H1 (cell line): ENCODE measurements around the gene SLC9A2. TPM values are rescaled to one million over a fixed set of nuclear protein-coding genes. Genes with fewer than 3 reads are reported as not detected.

Experiments used
- CTCF ChIA-PET: fragments of 300-600 bp; sonication (Branson Sonifier 250); formaldehyde crosslinking; loops from one replicate; lab custom pipeline; 2021; ENCODE audit not compliant: partially characterized antibody; lab: Charles Lee
- POLR2A ChIA-PET: fragments of 300-600 bp; sonication (Branson Sonifier 250); formaldehyde crosslinking; loops from one replicate; lab custom pipeline; 2021; ENCODE audit warnings: inconsistent platforms; ENCODE audit not compliant: partially characterized antibody; lab: Charles Lee
- DNase-seq, 2 experiments: peaks; one replicate each; pipeline versions ENCODE4 v3.0.0 to v3.0.0-alpha.2; 2010 to 2022; ENCODE audit warnings: low spot score in 2 of 2, low read depth in 1 of 2, mixed read lengths in 1 of 2
- FAIRE-seq: peaks from 2 replicates; lab custom pipeline; 2011; peaks lifted over from hg19 to GRCh38; lab: Jason Lieb, UNC
- H2AFZ ChIP-seq: 2 replicates; pipeline ENCODE4 v1.8.1; 2012; ENCODE audit warnings: low read length, inconsistent platforms
- H2AK5ac ChIP-seq: 2 replicates; pipeline ENCODE4 v1.6.1; 2013; ENCODE audit warnings: low read depth, low read length
- H2BK120ac ChIP-seq: replicated peaks from 2 replicates; pipeline ENCODE3; 2013; ENCODE audit warnings: low read depth, low read length, inconsistent platforms
- H2BK12ac ChIP-seq: 2 replicates; pipeline ENCODE4 v1.6.1; 2013; ENCODE audit warnings: low read depth, low read length
- H2BK15ac ChIP-seq: 2 replicates; pipeline ENCODE4 v1.6.1; 2013; ENCODE audit warnings: low read length
- H2BK20ac ChIP-seq: 2 replicates; pipeline ENCODE4 v1.6.1; 2013; ENCODE audit warnings: low read length
- H2BK5ac ChIP-seq: 2 replicates; pipeline ENCODE4 v1.6.1; 2013; ENCODE audit warnings: low read depth, low read length
- H3K14ac ChIP-seq: 2 replicates; pipeline ENCODE4 v1.6.1; 2013; ENCODE audit warnings: inconsistent platforms; ENCODE audit not compliant: insufficient read length
- H3K18ac ChIP-seq: 2 replicates; pipeline ENCODE4 v1.6.1; 2013; ENCODE audit warnings: low read length; ENCODE audit errors: extremely low read depth
- H3K23ac ChIP-seq: 2 replicates; pipeline ENCODE4 v1.6.1; 2013; ENCODE audit warnings: inconsistent platforms; ENCODE audit not compliant: insufficient read length
- H3K23me2 ChIP-seq: 2 replicates; pipeline ENCODE4 v1.6.1; 2013; ENCODE audit warnings: low read depth, low read length
- H3K27ac ChIP-seq: 2 replicates; pipeline ENCODE4 v1.6.1; 2011; ENCODE audit warnings: low read depth, low read length, inconsistent platforms
- H3K27me3 ChIP-seq, 4 experiments: replicated peaks in 1 of 4; 1 replicate in 1 of 4; 2 replicates in 3 of 4; pipeline versions ENCODE4 v1.6.1 to v1.8.1; 2011 to 2013; ENCODE audit warnings: low read length in 3 of 4, mild to moderate bottlenecking in 3 of 4, inconsistent platforms in 2 of 4, mixed read lengths in 2 of 4, moderate library complexity in 1 of 4; ENCODE audit not compliant: control insufficient read depth in 3 of 4, insufficient read depth in 3 of 4; ENCODE audit errors: extremely low read depth in 1 of 4
- H3K36me3 ChIP-seq, 4 experiments: 2 replicates each; pipeline versions ENCODE4 v1.6.1 to v1.8.1; 2011 to 2013; ENCODE audit warnings: mild to moderate bottlenecking in 4 of 4, low read length in 3 of 4, moderate library complexity in 2 of 4, control low read depth in 1 of 4, inconsistent platforms in 1 of 4; ENCODE audit not compliant: insufficient read depth in 4 of 4, control insufficient read depth in 2 of 4
- H3K4ac ChIP-seq: replicated peaks from 2 replicates; pipeline ENCODE3; 2013; ENCODE audit warnings: low read length, low read depth, mixed read lengths, inconsistent platforms; ENCODE audit not compliant: insufficient read length
- H3K4me1 ChIP-seq, 4 experiments: replicated peaks in 1 of 4; 1 replicate in 1 of 4; 2 replicates in 3 of 4; pipeline versions ENCODE4 v1.6.1 to v1.8.1; 2011 to 2013; ENCODE audit warnings: low read length in 3 of 4, inconsistent platforms in 2 of 4, mixed read lengths in 1 of 4; ENCODE audit not compliant: insufficient read depth in 4 of 4, control insufficient read depth in 3 of 4
- H3K4me2 ChIP-seq, 2 experiments: 2 replicates each; pipeline versions ENCODE4 v1.6.1 to v1.8.1; 2011 to 2013; ENCODE audit warnings: low read depth in 2 of 2, low read length in 2 of 2, control low read depth in 1 of 2, inconsistent platforms in 1 of 2, mild to moderate bottlenecking in 1 of 2; ENCODE audit not compliant: insufficient read depth in 1 of 2
- H3K4me3 ChIP-seq, 4 experiments: fragments of 200-600, 300-600 bp in 1 of 4; sonication (generic), shearing (Covaris generic), sonication (Bioruptor Twin) in 1 of 4; 2 replicates each; pipeline versions ENCODE4 v1.5.1 to v1.8.1; 2011 to 2016; ENCODE audit warnings: low read length in 4 of 4, low read depth in 3 of 4, control low read depth in 2 of 4, inconsistent platforms in 2 of 4, mild to moderate bottlenecking in 2 of 4, mixed read lengths in 1 of 4, moderate library complexity in 1 of 4; ENCODE audit not compliant: insufficient read depth in 2 of 4; ENCODE audit errors: extremely low read depth in 1 of 4
- H3K56ac ChIP-seq: replicated peaks from 2 replicates; pipeline ENCODE3; 2013; ENCODE audit warnings: low read depth, mild to moderate bottlenecking, mixed read lengths, low read length, inconsistent platforms; ENCODE audit not compliant: insufficient read length
- H3K79me1 ChIP-seq: 2 replicates; pipeline ENCODE4 v1.6.1; 2013; ENCODE audit warnings: low read depth, low read length, control low read depth
- H3K79me2 ChIP-seq, 2 experiments: 2 replicates each; pipeline versions ENCODE4 v1.6.1 to v1.8.1; 2012 to 2013; ENCODE audit warnings: low read length in 2 of 2, mild to moderate bottlenecking in 2 of 2, inconsistent platforms in 1 of 2; ENCODE audit not compliant: insufficient read depth in 2 of 2, control insufficient read depth in 1 of 2
- H3K9ac ChIP-seq, 4 experiments: replicated peaks in 1 of 4; 1 replicate in 1 of 4; 2 replicates in 3 of 4; pipeline versions ENCODE4 v1.6.1 to v1.8.1; 2011 to 2013; ENCODE audit warnings: low read depth in 3 of 4, low read length in 3 of 4, control low read depth in 2 of 4, mild to moderate bottlenecking in 2 of 4, moderate library complexity in 2 of 4, inconsistent platforms in 1 of 4; ENCODE audit errors: extremely low read depth in 1 of 4
- H3K9me3 ChIP-seq, 2 experiments: 2 replicates each; pipeline versions ENCODE4 v1.6.1 to v1.8.1; 2012 to 2013; ENCODE audit warnings: mild to moderate bottlenecking in 2 of 2, moderate library complexity in 2 of 2, control low read depth in 1 of 2, inconsistent platforms in 1 of 2, low read depth in 1 of 2, low read length in 1 of 2, mixed read lengths in 1 of 2; ENCODE audit not compliant: insufficient read depth in 2 of 2
- H4K20me1 ChIP-seq, 2 experiments: replicated peaks in 1 of 2; 2 replicates each; pipeline versions ENCODE3 to v1.8.1; 2011 to 2013; ENCODE audit warnings: inconsistent platforms in 2 of 2, low read length in 2 of 2, mild to moderate bottlenecking in 1 of 2; ENCODE audit not compliant: insufficient read depth in 2 of 2, control insufficient read depth in 1 of 2
- H4K5ac ChIP-seq: 2 replicates; pipeline ENCODE4 v1.6.1; 2013; ENCODE audit warnings: low read length, low read depth, mixed read lengths, inconsistent platforms; ENCODE audit not compliant: insufficient read length
- H4K8ac ChIP-seq: 2 replicates; pipeline ENCODE4 v1.8.0; 2013; ENCODE audit warnings: mild to moderate bottlenecking, moderate library complexity, low read length, inconsistent platforms; ENCODE audit not compliant: insufficient read depth; ENCODE audit errors: extremely low read depth
- H4K91ac ChIP-seq: replicated peaks from 2 replicates; pipeline ENCODE3; 2013; ENCODE audit warnings: low read length, mixed read lengths, inconsistent platforms; ENCODE audit not compliant: insufficient read length
- CBX8 ChIP-seq: fragments of 300-800, 300-1000 bp; sonication (generic); IDR thresholded peaks from 2 replicates; pipeline ENCODE4 v1.7.1; 2016; ENCODE audit warnings: low read depth, low read length, borderline replicate concordance
- CTBP2 ChIP-seq: IDR thresholded peaks from 2 replicates; pipeline ENCODE4 v1.7.0; 2011; ENCODE audit warnings: borderline replicate concordance, mild to moderate bottlenecking, moderate library complexity, mixed read lengths, low read length; ENCODE audit not compliant: insufficient read depth, insufficient read length
- NANOG ChIP-seq: IDR thresholded peaks from 2 replicates; pipeline ENCODE4 v1.6.1; 2011; ENCODE audit warnings: low read length, low read depth, mild to moderate bottlenecking, inconsistent platforms; ENCODE audit not compliant: insufficient read depth, poor library complexity, severe bottlenecking
- POLR2AphosphoS5 ChIP-seq: IDR thresholded peaks from 2 replicates; pipeline ENCODE4 v1.6.1; 2011; ENCODE audit warnings: low read depth, low read length
- RNF2 ChIP-seq: fragments of 200-900, 300-1000 bp; sonication (generic); IDR thresholded peaks from 2 replicates; pipeline ENCODE4 v1.7.1; 2016; ENCODE audit warnings: borderline replicate concordance, low read depth, mild to moderate bottlenecking, antibody characterized with exemption, low read length; ENCODE audit not compliant: poor library complexity, severe bottlenecking; ENCODE audit errors: missing control alignments
- SIX5 ChIP-seq: IDR thresholded peaks from 2 replicates; pipeline ENCODE4 v1.6.1; 2011; ENCODE audit warnings: mild to moderate bottlenecking, low read depth, low read length
- YY1 ChIP-seq: IDR thresholded peaks from 2 replicates; pipeline ENCODE4 v1.6.1; 2011; ENCODE audit warnings: low read depth, mild to moderate bottlenecking, low read length
- WGBS, 2 experiments: shearing (Covaris generic) in 1 of 2; methylation state at CpG; one replicate each; pipeline versions ENCODE4 v1.1.6 to v1.1.7; 2013 to 2015; ENCODE audit warnings: low lambda C conversion rate in 2 of 2, mixed read lengths in 2 of 2, inconsistent platforms in 1 of 2, low coverage in 1 of 2, missing lambda C conversion rate in 1 of 2; ENCODE audit not compliant: insufficient replicate concordance in 2 of 2, insufficient coverage in 1 of 2, insufficient read length in 1 of 2; ENCODE audit errors: extremely low coverage in 1 of 2, missing lambda C conversion rate in 1 of 2; 5-methylcytosine and 5-hydroxymethylcytosine counted together
- polyA plus RNA-seq, 7 experiments: library from polyadenylated mRNA; depleted of rRNA in 3 of 7; stranded (reverse) in 5 of 7; unstranded in 2 of 7; fragments of >200 nt in 5 of 7; fragments of 200-250 nt in 2 of 7; gene quantifications; 1 replicate in 5 of 7; 2 replicates in 1 of 7; 4 replicates in 1 of 7; pipeline versions ENCODE4 v1.2.1 to v1.2.3, GENCODE V29; 2011 to 2013; ENCODE audit warnings: missing spikeins in 2 of 7, mixed read lengths in 2 of 7
- total RNA-seq: library from RNA; stranded (reverse); fragmentation: NEBNext Ultra II Directional; extraction: Animal tissue kit (Norgen Biotek cat#: 25700); gene quantifications from 2 replicates; pipeline ENCODE4 v1.2.1, GENCODE V29; 2021
- TF ChIP-seq, protein P1 (sequence below), 3 experiments: IDR thresholded peaks; 1 replicate in 2 of 3; 2 replicates in 1 of 3; pipeline versions ENCODE4 v1.5.1 to v1.6.1; 2011; ENCODE audit warnings: low read length in 3 of 3, mild to moderate bottlenecking in 3 of 3, inconsistent platforms in 2 of 3, low read depth in 1 of 3, moderate library complexity in 1 of 3; ENCODE audit not compliant: insufficient read depth in 1 of 3; ENCODE audit errors: control extremely low read depth in 1 of 3
- TF ChIP-seq, protein P2 (sequence below): IDR thresholded peaks from 2 replicates; pipeline ENCODE4 v1.6.1; 2011; ENCODE audit warnings: low read length, improper control_type of control experiment

SLC9A2 gene
- total and polyA plus RNA-seq, 2 of the 8 experiments (the other 6 are each of a cell fraction or from before 2014, with no cell fraction given): 0.06 to 0.13 TPM

- FAIRE-seq: no peak
- Histone ChIP-seq H3K56ac (no peak overlapping the region), H3K14ac (no peak overlapping the region), H4K91ac (no peak overlapping the region), H3K36me3 (peaks cover 5 to 57% (median 22%) of the 10 kb centered on the region in 4 experiments), H4K20me1 (peaks cover 0 to under 1% of the 10 kb centered on the region in 2 experiments), H3K79me2 (no peaks in the 10 kb centered on the region), H4K5ac (no peak overlapping the region), H3K4ac (no peak overlapping the region), H3K27ac (no peak overlapping the region), H3K27me3 (no peaks in the 10 kb centered on the region), H2BK15ac (no peak overlapping the region), H3K4me3 (no peak overlapping the region), H3K4me2 (no peak overlapping the region), H3K4me1 (no peaks in the 10 kb centered on the region), H3K23me2 (no peaks in the 10 kb centered on the region; the same call in 1 of the 2 replicates), H3K23ac (no peak overlapping the region), H3K79me1 (no peaks in the 10 kb centered on the region), H3K9me3 (no peaks in the 10 kb centered on the region), H2BK12ac (no peak overlapping the region), H3K9ac (no peak overlapping the region), H2BK5ac (no peak overlapping the region), H4K8ac (no peak overlapping the region), H2AK5ac (no peak overlapping the region), H3K18ac (no peak overlapping the region), H2BK20ac (no peak overlapping the region), H2AFZ (no peak overlapping the region), H2BK120ac (no peak overlapping the region)
- CTCF ChIA-PET: interaction anchor here (0.6 to 1.2 kb wide), 2 partner anchors 29 to 133 kb away, joined by 3 to 4 read pairs; no protein-coding TSS in a partner anchor
- no peak for DNase-seq
- 91% methylated on average over 7 of the region's 7 CpGs; no CpG with 5 or more reads in 1 of the 2 experiments for WGBS, 2 experiments
- POLR2A ChIA-PET: interaction anchor here (1.2 kb wide), 1 partner anchor 12 kb away, joined by 3 read pairs; a partner anchor contains a TSS
- TF ChIP-seq NANOG (no peak), CBX8 (no peak), RNF2 (no peak), SIX5 (no peak), YY1 (no peak), POLR2AphosphoS5 (no peak), CTBP2 (no peak)
- TF ChIP-seq, protein P1, sequence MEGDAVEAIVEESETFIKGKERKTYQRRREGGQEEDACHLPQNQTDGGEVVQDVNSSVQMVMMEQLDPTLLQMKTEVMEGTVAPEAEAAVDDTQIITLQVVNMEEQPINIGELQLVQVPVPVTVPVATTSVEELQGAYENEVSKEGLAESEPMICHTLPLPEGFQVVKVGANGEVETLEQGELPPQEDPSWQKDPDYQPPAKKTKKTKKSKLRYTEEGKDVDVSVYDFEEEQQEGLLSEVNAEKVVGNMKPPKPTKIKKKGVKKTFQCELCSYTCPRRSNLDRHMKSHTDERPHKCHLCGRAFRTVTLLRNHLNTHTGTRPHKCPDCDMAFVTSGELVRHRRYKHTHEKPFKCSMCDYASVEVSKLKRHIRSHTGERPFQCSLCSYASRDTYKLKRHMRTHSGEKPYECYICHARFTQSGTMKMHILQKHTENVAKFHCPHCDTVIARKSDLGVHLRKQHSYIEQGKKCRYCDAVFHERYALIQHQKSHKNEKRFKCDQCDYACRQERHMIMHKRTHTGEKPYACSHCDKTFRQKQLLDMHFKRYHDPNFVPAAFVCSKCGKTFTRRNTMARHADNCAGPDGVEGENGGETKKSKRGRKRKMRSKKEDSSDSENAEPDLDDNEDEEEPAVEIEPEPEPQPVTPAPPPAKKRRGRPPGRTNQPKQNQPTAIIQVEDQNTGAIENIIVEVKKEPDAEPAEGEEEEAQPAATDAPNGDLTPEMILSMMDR (IDR thresholded peaks at IDR 0.05; ENCODE audit: control extremely low read depth in 1 of 3, insufficient read depth in 1 of 3, low read depth in 1 of 3, low read length in 3 of 3): no peak
- TF ChIP-seq, protein P2, sequence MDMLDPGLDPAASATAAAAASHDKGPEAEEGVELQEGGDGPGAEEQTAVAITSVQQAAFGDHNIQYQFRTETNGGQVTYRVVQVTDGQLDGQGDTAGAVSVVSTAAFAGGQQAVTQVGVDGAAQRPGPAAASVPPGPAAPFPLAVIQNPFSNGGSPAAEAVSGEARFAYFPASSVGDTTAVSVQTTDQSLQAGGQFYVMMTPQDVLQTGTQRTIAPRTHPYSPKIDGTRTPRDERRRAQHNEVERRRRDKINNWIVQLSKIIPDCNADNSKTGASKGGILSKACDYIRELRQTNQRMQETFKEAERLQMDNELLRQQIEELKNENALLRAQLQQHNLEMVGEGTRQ: no peak
Observed at GRCh38 chr2:102724016-102724490, 104.7 kb downstream of the SLC9A2 start.
